Measurements from ENCODE around the gene ZNF646.

The ZNF646 gene

GRCh38 chr16:31080035-31080629 is 5.9 kb downstream of the ZNF646 start:
- H3K27me3 ChIP-seq (ENCODE audit: insufficient read depth, low read depth, severe bottlenecking), result no peaks in the 10 kb centered on the region
- H3K9me3 ChIP-seq (ENCODE audit: severe bottlenecking), result no peaks in the 10 kb centered on the region
- no peak overlapping the region for H3K4me3 ChIP-seq (ENCODE audit: low read depth, low read length)
- H3K36me3 ChIP-seq, result peaks cover 76% of the 10 kb centered on the region
- DNase-seq, result no peak
- H3K27ac ChIP-seq, result no peak overlapping the region
- no peak for TF ChIP-seq CTCF (IDR thresholded peaks at IDR 0.05; ENCODE audit: low read depth, low read length)

GRCh38 chr16:31080756-31081419 is 6.7 kb downstream of the ZNF646 start:
- peaks cover 75% of the 10 kb centered on the region for H3K36me3 ChIP-seq
- no peak overlapping the region for H3K27ac ChIP-seq
- H3K4me3 ChIP-seq (ENCODE audit: low read depth, low read length), result no peak overlapping the region
- H3K9me3 ChIP-seq (ENCODE audit: severe bottlenecking), result no peaks in the 10 kb centered on the region
- no peak for DNase-seq
- no peaks in the 10 kb centered on the region for H3K27me3 ChIP-seq (ENCODE audit: insufficient read depth, low read depth, severe bottlenecking)
- TF ChIP-seq CTCF (IDR thresholded peaks at IDR 0.05; ENCODE audit: low read depth, low read length), result no peak

GRCh38 chr16:31081428-31082351 is 7.5 kb downstream of the ZNF646 start:
- Histone ChIP-seq H3K4me3 (ENCODE audit: low read depth, low read length) (no peak overlapping the region), H3K27ac (no peak overlapping the region), H3K27me3 (ENCODE audit: insufficient read depth, low read depth, severe bottlenecking) (no peaks in the 10 kb centered on the region), H3K36me3 (peaks cover 67% of the 10 kb centered on the region), H3K9me3 (ENCODE audit: severe bottlenecking) (no peaks in the 10 kb centered on the region)
- DNase-seq, result no peak
- TF ChIP-seq CTCF (IDR thresholded peaks at IDR 0.05; ENCODE audit: low read depth, low read length), result no peak

- no peak overlapping the region for H3K27ac ChIP-seq
- no peaks in the 10 kb centered on the region for H3K9me3 ChIP-seq (ENCODE audit: severe bottlenecking)
- no peak overlapping the region for H3K4me3 ChIP-seq (ENCODE audit: low read depth, low read length)
- no peaks in the 10 kb centered on the region for H3K27me3 ChIP-seq (ENCODE audit: insufficient read depth, low read depth, severe bottlenecking)
- DNase-seq, result no peak
- no peak for TF ChIP-seq CTCF (IDR thresholded peaks at IDR 0.05; ENCODE audit: low read depth, low read length)
- H3K36me3 ChIP-seq, result peaks cover 63% of the 10 kb centered on the region
Measured at GRCh38 chr16:31082368-31083045, 8.3 kb downstream of the ZNF646 start.

- TF ChIP-seq CTCF (IDR thresholded peaks at IDR 0.05; ENCODE audit: low read depth, low read length), result no peak
- H3K27me3 ChIP-seq (ENCODE audit: insufficient read depth, low read depth, severe bottlenecking), result no peaks in the 10 kb centered on the region
- H3K27ac ChIP-seq, result no peak overlapping the region
- H3K9me3 ChIP-seq (ENCODE audit: severe bottlenecking), result no peaks in the 10 kb centered on the region
- no peak overlapping the region for H3K4me3 ChIP-seq (ENCODE audit: low read depth, low read length)
- DNase-seq, result no peak
- peaks cover 57% of the 10 kb centered on the region for H3K36me3 ChIP-seq
Measured at GRCh38 chr16:31083081-31083480, 8.9 kb downstream of the ZNF646 start.
